Neural progenitor cell (in vitro differentiated cells): ENCODE measurements around the gene KAZN.

Experiments used
- CTCF ChIP-seq: fragments of 200-600 bp; sonication (generic); IDR thresholded peaks from 2 replicates; pipeline ENCODE4 v1.5.1; 2017; ENCODE audit warnings: antibody characterized with exemption, mild to moderate bottlenecking
- EZH2 ChIP-seq: fragments of 200-600 bp; sonication (generic); IDR thresholded peaks from 2 replicates; pipeline ENCODE4 v1.6.1; 2017; ENCODE audit warnings: antibody characterized with exemption, mild to moderate bottlenecking, moderate library complexity

- no peak for TF ChIP-seq CTCF
- no peak for TF ChIP-seq EZH2
These were observed 501.1 kb downstream of the KAZN start for GRCh38 chr1:15099441-15100120.
